OCI-LY1 (cell line): ENCODE results near the gene BASP1.

Experiments
- CTCF ChIP-seq: fragments of 200-600 bp; sonication (generic), shearing (Covaris generic); IDR thresholded peaks from 2 replicates; pipeline ENCODE4 v1.5.1; 2017; ENCODE audit warnings: mild to moderate bottlenecking, antibody characterized with exemption, low read length, moderate library complexity, mixed read lengths
- EZH2 ChIP-seq: fragments of 200-600 bp; sonication (generic), shearing (Covaris generic); IDR thresholded peaks from 2 replicates; pipeline ENCODE4 v1.8.0; 2017; ENCODE audit warnings: borderline replicate concordance, mixed run types, mild to moderate bottlenecking, antibody characterized with exemption, low read length, moderate library complexity, mixed read lengths

GRCh38 chr5:17308326-17309065, 91.1 kb downstream of the BASP1 start:
- TF ChIP-seq CTCF (no peak), EZH2 (no peak)
